Skin epidermis (tissue), 12 donors: ENCODE results near the gene MSL3B.
"Not testable (repeated sequence)": the region's sequence is repeated elsewhere in the genome, so short reads cannot be mapped to it uniquely, and the experiment has no call there.

ENCODE experiments used
- H3K27ac ChIP-seq, 21 experiments: fragments of 200-600 bp; sonication (generic) in 11 of 21; one replicate each; pipeline ENCODE4 v1.5.0; 2020; ENCODE audit warnings: mild to moderate bottlenecking in 3 of 21, inconsistent platforms in 2 of 21, moderate library complexity in 2 of 21
- H3K4me3 ChIP-seq, 7 experiments: fragments of 200-600 bp; sonication (generic) in 2 of 7; one replicate each; pipeline ENCODE4 v1.5.0; 2020; ENCODE audit warnings: inconsistent platforms in 2 of 7, mild to moderate bottlenecking in 2 of 7, moderate library complexity in 1 of 7

MSL3B gene

GRCh38 chr2:233867993-233868532 is at the start of gene MSL3B:
MSL3B (minus strand) TSS chr2:233868386.
- H3K27ac ChIP-seq: peak within 1 kb of the TSS in 10 of 21 experiments; percentile 2 to 70 (median 32)
- H3K4me3 ChIP-seq: peak within 1 kb of the TSS; percentile 33 to 50 (median 37)

GRCh38 chr2:233917116-233917515 is 48.9 kb upstream of the MSL3B start, which contains the start of gene TRPM8:
TRPM8 (plus strand) TSS chr2:233917373; CDS start chr2:233926538, 9,165 bp downstream.
- Histone ChIP-seq H3K27ac (no peak within 1 kb of the TSS), H3K4me3 (no peak within 1 kb of the TSS)

GRCh38 chr2:233915128-233915527 is 46.9 kb upstream of the MSL3B start:
- Histone ChIP-seq H3K4me3 (no peak overlapping the region), H3K27ac (no peak overlapping the region)

DNA sequence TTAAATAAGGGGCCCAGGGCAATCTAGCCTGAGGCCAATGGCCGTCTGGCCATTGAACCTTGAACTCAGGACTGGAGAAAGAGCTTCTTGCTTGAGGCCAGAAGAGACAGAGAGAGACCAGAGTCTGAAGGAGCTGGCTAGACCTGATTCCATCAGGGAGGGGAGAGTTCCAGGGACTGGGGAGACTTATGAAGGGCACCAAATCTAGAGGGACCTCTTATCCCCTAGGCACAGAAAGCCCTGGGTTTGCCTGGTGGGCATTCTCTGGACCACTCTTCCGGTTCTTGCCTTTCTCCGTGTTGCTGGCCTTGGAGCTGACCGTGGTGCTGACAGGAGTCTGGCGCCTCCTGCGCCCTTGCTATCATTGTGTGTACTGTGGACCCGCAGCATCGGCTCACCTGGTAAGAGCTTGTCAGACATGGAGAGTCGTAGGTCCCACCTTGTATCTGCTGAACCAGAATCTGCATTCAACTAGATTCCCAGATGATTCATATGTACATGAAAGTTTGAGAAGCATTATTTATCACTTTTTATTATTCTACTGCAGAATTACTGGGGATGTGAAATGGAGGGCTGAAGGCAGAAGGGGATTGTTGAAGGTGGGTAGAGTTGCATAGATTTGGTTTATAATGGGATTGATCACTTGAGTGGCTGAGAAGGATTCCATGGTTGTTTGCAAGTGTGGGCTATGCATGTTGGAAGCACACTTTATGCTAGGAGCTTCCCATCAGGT is 44.7 kb upstream of the MSL3B start:
- H3K4me3 ChIP-seq: no peak overlapping the region

DNA sequence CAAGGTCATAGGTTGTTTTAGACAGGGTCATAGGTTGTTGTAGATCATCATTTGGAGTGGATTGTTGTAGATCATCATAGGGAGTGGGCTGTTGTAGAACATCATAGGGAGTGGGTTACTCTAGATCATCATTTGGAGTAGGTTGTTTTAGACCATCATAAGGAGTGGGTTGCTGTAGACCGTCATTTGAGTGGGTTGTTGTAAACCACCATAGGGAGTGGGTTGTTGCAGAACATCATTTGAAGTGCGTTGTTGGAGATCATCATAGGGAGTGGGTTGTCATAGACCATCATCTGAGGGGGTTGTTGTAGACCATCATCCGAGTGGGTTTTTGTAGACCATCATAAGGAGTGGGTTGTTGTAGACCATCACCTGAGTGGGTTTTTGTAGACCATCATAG is 39.4 kb upstream of the MSL3B start:
- H3K27ac ChIP-seq: no peak overlapping the region
- no peak overlapping the region for H3K4me3 ChIP-seq

More for the DNA sequence above, 44.7 kb upstream of the MSL3B start:
- no peak overlapping the region for H3K27ac ChIP-seq

DNA sequence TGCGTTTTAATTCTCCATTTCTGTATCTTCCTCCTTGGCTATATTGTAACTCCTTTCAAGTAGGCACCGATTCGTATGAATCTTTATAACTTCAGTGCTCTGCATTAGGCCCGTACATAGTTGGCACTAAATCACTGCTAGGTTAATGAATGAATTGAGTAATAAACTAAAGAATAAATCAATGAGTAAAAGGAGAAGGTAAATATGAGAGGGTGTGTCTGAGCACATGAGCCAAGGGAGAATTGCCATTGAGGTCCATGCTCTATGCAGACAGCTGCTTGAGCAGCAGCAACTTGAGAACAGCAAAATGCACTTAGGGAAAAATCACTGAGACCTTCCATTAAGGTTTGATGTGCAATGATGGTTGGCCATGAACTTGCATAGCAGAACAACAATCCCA is 37.8 kb upstream of the MSL3B start:
- Histone ChIP-seq H3K27ac (no peak overlapping the region), H3K4me3 (no peak overlapping the region)

DNA sequence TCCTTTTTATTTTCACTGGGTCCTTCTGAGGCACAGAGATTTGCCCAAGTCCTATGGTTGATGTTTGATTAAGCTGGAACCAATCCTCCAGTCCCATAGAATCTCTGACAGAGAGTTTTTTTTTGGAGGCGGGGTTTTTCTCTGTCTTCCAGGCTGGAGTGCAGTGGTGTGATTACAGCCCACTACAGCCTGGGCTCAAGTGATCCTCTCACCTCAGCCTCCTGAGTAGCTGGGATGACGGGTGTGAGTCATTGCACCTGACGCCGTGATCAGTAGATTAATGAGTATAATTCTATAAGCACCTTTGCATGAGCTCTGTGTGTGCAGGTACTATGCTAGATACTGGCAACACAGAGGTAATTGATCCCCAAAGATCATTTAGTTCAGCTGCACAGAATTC is 33.7 kb upstream of the MSL3B start:
- Histone ChIP-seq H3K27ac (no peak overlapping the region), H3K4me3 (no peak overlapping the region)

DNA sequence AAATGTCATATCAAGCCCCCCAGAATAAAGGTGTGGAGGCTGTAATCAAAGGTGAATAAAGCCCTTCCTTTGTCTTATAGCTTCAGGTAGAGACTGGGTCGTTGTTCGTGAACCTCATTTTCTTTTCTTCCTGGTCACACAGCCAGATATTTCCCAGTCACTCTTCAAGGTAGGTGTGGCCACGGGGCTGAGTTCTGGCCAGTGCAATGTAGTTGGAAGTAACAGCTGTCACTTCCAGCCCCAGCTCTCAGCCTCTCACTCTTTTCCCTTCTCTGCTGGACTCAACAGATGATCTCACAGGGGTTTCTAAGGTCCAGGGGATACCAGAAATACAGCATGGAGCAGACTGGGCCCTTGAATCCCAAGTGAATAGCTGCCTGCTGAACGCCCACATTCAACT is 33.2 kb upstream of the MSL3B start:
- Histone ChIP-seq H3K27ac (no peak overlapping the region), H3K4me3 (no peak overlapping the region)

GRCh38 chr2:233896253-233896652 is 28.1 kb upstream of the MSL3B start:
- not testable (repeated sequence) for H3K4me3 ChIP-seq, H3K27ac ChIP-seq

- H3K4me3 ChIP-seq: no peak overlapping the region
- no peak overlapping the region for H3K27ac ChIP-seq
These were observed 24.6 kb upstream of the MSL3B start for GRCh38 chr2:233892793-233893192.

DNA sequence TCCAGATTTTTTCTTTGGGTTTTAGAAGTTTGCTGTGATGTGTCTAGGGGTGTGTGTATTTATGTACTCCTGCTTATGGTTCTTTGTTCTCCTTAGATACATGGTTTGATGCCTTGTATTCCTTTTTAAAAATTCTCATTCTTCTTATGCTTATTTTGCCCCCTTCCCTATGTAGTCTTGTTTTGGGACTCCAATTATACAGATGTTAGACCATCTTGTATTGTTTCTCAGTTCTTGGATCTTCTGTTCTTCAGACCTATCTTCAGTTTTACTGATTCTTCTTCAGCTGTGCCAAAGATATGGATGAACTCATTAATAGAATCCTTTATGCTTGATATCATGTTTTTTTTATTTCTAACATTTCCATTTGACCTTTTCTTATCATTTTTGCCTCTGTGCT is 14.2 kb upstream of the MSL3B start:
- Histone ChIP-seq H3K27ac (no peak overlapping the region), H3K4me3 (no peak overlapping the region)

DNA sequence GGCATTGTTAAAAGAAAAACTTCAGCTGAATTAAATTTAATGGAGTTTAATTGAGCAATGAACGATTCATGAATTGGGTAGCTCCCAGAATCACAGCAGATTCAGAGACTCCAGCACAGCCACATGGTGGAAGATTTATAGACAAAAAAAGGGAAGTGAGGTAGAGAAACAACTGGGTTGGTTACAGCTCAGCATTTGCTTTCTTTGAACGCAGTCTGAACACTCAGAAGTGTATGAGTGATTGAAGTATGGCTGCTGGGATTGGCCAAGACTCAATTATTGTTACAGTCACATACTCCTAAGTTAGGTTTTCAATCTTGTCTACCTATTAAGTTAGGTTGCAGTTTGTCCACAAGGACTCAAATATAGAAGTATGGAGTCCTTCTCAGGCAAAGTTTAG is 3.9 kb upstream of the MSL3B start:
- H3K4me3 ChIP-seq, H3K27ac ChIP-seq: not testable (repeated sequence)

- no peak overlapping the region for H3K4me3 ChIP-seq
- H3K27ac ChIP-seq: no peak overlapping the region
These were observed 3.2 kb upstream of the MSL3B start for GRCh38 chr2:233871432-233871831.

DNA sequence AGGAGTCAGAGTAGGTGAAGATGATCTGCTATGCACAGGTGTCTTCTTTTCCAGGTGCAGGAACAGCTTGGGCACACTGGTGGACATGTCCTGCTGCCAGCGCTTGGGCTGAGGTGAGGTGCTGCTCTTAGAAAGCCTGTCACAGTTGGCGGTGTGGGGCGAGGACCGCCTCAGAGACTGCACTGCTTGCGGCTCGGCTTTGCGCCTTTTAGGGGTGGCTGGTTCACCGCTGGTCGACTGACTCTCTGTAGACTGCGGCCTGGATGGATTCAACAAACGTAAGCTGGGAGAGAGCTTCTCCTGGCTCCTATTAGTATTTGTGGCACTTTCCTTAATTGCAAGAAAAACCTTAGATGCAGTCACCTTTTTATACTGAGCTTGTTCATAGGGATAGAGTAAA is 1.7 kb downstream of the MSL3B start:
- Histone ChIP-seq H3K27ac (no peak overlapping the region), H3K4me3 (no peak overlapping the region)

GRCh38 chr2:233865838-233866237 is 2.3 kb downstream of the MSL3B start:
- H3K27ac ChIP-seq: no peak overlapping the region
- H3K4me3 ChIP-seq: no peak overlapping the region

DNA sequence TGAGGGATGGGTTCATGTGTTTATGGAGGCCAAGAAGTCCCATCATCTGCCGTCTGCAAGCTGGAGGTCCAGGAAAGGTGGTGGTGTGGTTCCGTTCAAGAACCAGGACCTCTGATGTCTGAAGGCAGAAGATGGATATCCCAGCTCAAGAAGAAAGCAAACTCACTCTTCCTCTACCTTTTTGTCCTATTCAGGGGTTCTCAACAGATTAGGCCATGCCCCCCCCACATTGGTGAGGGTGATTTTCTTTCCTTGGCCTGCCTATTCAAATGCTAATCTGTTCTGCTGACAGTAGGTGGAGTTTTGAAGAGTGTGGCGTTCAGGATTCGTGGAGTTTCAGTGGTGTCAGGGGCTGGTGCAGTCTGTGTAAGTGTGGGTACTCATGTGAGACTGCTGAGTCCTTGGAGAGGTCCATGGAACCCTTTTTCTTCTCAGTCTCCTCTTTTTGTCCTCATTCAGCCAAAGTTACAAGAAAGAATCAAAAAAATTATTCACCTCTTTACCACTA is 5.9 kb downstream of the MSL3B start:
- H3K27ac ChIP-seq: no peak overlapping the region
- H3K4me3 ChIP-seq: no peak overlapping the region

GRCh38 chr2:233858331-233858730 is 9.9 kb downstream of the MSL3B start:
- no peak overlapping the region for H3K4me3 ChIP-seq
- H3K27ac ChIP-seq: no peak overlapping the region

DNA sequence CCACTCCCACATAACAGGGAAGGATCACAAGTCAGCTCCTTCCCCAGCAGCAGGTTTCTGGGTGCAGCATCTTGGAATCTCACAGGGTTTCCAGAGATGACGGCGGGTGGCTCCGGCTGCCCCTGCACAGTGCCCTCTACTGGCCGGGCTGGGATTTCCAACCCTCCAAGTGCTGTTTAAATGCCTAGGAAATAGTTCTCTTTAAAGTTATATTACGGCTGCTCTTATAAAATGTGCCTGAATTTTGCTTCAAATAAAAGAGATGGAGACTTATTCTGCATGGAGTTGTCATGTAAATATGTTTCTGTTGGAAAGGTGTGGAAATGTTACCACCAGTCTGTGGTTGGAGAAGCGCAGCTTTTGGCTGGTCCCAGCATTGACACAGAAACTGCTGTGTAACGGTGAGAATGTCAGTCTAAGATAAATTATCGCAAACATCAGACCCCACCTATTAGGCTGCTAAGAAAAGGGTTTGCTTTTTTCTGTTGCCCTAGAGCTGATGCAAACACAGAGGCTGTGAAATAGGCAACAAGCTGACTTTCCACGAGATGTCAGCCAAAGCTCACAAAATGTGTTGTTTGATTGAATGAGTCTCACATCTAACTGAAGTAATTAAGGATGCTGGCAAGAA is 10.6 kb downstream of the MSL3B start:
- Histone ChIP-seq H3K4me3 (no peak overlapping the region), H3K27ac (no peak overlapping the region)

DNA sequence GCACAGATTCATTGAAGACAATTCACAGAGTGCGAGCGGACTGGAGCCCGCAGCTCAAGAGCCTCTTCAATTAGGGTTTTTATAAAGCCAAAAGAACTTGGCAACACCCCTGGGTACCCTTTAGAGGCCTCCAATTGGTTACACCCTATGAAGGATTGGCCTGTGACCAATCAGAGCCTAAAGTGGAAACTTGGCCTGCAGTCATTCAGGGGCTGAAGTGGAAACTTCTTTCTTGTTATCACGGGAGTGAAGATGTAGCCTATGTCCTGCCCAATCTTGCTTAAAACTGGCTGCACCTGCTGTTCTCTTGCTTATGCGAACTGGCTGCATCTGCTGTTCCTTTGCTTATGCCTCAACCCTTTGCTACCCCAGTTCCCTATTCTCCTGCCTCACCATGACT is 12.0 kb downstream of the MSL3B start:
- Histone ChIP-seq H3K4me3 (no peak overlapping the region), H3K27ac (no peak overlapping the region)

GRCh38 chr2:233855345-233855744 is 12.8 kb downstream of the MSL3B start:
- H3K4me3 ChIP-seq: no peak overlapping the region
- no peak overlapping the region for H3K27ac ChIP-seq
